ENCODE measurements around the gene SLIT3.

Gene SLIT3

GRCh38 chr5:168669668-168670378 lies 631.1 kb downstream of the SLIT3 start:
- no peak for DNase-seq

GRCh38 chr5:168669156-168669555 lies 631.8 kb downstream of the SLIT3 start:
- no peak for TF ChIP-seq GATA1 (IDR thresholded peaks at IDR 0.05; ENCODE audit: low read depth, low read length)
- TF ChIP-seq POLR2A (IDR thresholded peaks at IDR 0.05; ENCODE audit: low read length): no peak

More at GRCh38 chr5:168669668-168670378, 631.1 kb downstream of the SLIT3 start:
- no peak for TF ChIP-seq POLR2A (IDR thresholded peaks at IDR 0.05; ENCODE audit: low read length)
- TF ChIP-seq GATA1 (IDR thresholded peaks at IDR 0.05; ENCODE audit: low read depth, low read length): no peak

DNA sequence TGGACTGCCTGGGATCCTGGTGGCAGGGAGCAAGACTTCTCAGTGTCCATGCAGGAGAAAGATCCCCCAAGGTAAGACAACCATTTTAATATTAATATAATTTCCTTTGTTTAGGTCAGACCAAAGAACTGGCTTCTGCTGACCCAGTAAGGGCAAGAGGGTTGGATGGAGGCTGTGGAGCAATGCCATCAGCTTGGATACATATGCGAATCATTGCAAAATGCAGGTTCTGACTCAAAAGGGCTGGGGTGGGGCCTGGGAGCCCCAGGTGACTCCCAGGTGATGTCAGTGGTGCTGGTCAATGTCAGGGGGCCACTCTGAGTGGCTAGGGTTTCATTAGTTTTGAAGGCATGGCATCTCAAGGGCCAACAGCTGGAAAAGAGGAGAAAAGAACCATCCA lies 632.9 kb downstream of the SLIT3 start:
- no peak for DNase-seq
- TF ChIP-seq GATA1 (IDR thresholded peaks at IDR 0.05; ENCODE audit: low read depth, low read length): no peak
- TF ChIP-seq POLR2A (IDR thresholded peaks at IDR 0.05; ENCODE audit: low read length): no peak

More at GRCh38 chr5:168669156-168669555, 631.8 kb downstream of the SLIT3 start:
- no peak for DNase-seq

DNA sequence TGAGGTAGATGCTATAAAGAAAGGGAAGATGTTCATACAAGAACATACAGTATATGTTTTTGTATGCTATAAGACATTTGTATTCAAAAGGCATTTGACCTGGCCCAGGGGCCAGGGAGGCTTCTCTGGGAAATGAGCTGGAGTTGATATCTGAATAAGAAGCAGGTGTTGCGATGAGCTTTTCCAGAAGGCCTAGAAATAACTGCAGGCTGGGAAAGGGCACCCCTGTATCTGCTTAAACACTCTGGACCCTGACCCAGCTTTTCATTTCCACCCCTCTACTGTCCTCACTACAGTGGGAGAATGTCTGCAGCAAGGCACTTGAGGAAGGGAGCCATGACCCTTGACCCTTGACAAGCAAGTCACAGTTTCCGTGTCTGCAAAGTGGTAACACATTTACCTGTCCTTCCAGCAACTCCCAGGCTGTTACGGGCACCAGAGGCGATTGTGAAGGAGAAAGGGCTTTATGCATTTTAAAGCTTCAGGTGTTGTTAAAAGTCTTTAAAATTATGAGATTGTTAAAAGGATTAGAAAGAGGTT lies 633.6 kb downstream of the SLIT3 start:
- TF ChIP-seq POLR2A (IDR thresholded peaks at IDR 0.05; ENCODE audit: low read length) (no peak), GATA1 (IDR thresholded peaks at IDR 0.05; ENCODE audit: low read depth, low read length) (no peak)
- DNase-seq: no peak

GRCh38 chr5:168666356-168666755 lies 634.6 kb downstream of the SLIT3 start:
- no peak for TF ChIP-seq POLR2A (IDR thresholded peaks at IDR 0.05; ENCODE audit: low read length)
- TF ChIP-seq GATA1 (IDR thresholded peaks at IDR 0.05; ENCODE audit: low read depth, low read length): no peak
- DNase-seq: no peak

DNA sequence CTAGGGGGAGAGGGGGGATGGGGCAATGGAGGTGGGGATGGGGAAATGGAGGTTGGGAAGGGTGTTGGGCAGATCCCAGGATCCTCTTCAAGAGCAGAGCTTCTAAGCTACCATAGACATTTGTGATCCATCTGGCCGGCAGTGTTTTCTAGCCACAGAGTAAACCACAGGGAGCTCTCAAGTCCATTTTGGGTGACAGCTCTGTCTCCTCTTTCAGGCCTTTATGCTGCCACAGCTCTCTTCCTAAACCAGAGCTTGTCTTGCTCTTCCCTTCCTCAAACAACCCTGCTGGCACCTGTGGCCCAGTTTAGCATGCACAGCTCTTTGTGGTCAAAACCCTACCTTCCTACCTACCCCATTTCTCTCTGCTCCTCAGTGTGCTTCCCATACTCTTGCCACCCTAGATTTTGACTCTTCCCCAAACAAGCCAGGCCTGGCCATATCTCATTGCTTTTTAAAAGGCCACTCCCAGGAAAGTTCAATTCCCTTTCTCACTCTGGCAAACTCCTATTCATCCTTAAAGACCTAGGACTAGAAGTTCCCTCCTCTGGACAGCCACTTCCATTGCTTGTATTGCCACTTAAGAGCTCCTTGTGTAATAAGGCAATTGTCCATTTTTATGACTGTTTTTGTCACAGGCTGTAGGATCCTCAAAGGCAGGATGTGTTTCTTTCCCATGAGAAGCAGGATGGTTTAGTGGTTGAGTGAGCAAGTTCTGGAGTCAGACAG lies 637.5 kb downstream of the SLIT3 start:
- DNase-seq: no peak
- TF ChIP-seq GATA1 (IDR thresholded peaks at IDR 0.05; ENCODE audit: low read depth, low read length) (no peak), POLR2A (IDR thresholded peaks at IDR 0.05; ENCODE audit: low read length) (no peak)

GRCh38 chr5:168661593-168662485 lies 639.1 kb downstream of the SLIT3 start:
- no peak for DNase-seq
- TF ChIP-seq GATA1 (IDR thresholded peaks at IDR 0.05; ENCODE audit: low read depth, low read length) (no peak), POLR2A (IDR thresholded peaks at IDR 0.05; ENCODE audit: low read length) (no peak)

DNA sequence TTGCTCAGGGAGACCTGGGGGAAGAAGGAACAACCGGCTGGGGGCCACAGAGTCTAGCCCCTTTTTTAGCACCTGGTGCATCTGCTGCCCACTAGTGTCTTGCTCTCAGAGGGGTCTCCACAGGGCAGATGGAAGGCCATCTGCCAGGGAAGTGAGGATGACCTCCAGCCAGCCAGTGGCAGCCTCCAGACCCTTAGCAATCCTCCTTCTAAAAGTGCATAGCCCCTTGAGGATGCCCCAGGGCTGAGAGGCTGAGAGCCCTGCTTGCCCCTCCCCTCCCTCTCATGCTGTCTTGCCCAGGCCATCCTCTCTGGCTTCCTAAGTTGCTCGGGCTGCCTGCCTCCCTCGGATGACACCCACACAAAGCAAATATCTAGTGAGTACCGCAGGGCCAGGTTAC lies 640.2 kb downstream of the SLIT3 start:
- TF ChIP-seq GATA1 (IDR thresholded peaks at IDR 0.05; ENCODE audit: low read depth, low read length): no peak
- no peak for TF ChIP-seq POLR2A (IDR thresholded peaks at IDR 0.05; ENCODE audit: low read length)
- no peak for DNase-seq

- TF ChIP-seq GATA1 (IDR thresholded peaks at IDR 0.05; ENCODE audit: low read depth, low read length): no peak
- no peak for TF ChIP-seq POLR2A (IDR thresholded peaks at IDR 0.05; ENCODE audit: low read length)
- no peak for DNase-seq
These were observed 641.6 kb downstream of the SLIT3 start for GRCh38 chr5:168659286-168659847.

DNA sequence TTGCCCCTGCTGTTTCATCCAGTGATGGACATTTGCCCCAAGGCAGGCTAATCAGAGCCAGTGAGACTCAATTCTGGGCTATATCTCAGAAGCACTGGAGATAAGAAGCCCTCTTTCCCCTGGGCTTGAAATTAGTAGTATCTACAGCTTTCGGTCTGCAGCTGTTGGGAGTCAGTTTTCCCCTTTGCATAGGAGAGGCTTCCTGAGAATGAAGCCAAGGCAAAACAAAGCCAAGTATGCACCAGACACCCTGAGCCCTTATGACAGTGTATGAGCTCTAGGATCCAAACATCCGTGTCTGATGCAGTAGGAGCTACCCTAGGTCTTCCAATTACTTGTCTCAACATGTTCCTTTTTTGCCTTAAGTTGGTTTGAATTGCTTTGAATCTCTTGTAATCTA lies 642.5 kb downstream of the SLIT3 start:
- DNase-seq: no peak
- no peak for TF ChIP-seq POLR2A (IDR thresholded peaks at IDR 0.05; ENCODE audit: low read length)
- TF ChIP-seq GATA1 (IDR thresholded peaks at IDR 0.05; ENCODE audit: low read depth, low read length): no peak

DNA sequence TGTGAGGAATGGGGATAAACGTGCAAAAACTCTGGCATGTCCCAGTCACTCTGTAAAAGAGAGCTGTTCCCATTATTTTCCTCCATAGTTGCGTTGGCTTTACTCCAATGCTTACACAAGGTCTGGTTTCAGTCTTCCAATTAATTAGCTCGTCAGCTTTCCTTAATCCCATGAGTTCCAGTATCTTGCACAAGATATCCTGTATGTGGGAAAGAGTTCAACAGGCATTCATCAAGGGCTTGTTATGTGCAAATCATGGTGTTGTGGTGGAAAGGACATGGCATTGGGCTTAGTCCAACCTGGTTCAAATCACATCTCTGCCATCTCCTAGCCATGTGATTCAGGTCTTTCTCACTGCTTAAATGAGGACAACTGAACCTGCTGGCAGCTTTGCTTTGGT lies 644.3 kb downstream of the SLIT3 start:
- DNase-seq: no peak
- TF ChIP-seq POLR2A (IDR thresholded peaks at IDR 0.05; ENCODE audit: low read length) (no peak), GATA1 (IDR thresholded peaks at IDR 0.05; ENCODE audit: low read depth, low read length) (no peak)

DNA sequence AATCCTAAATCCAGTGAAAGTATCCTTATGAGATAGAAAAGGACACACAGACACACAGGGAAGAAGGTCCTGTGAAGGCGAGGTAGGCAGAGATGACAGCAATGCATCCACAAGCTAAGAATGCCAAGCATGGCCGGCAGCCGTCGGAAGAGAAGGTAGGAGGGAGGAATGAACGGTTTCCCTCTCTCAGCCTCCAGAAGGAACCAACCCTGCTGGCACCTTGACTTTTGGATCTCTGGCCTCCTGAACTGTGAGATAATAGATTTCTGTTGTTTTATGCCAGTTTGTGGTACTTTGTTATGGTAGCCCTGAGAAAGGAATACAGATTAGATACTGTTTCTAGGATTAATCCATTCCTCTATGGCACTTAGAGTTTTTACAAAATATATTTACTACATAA lies 645.6 kb downstream of the SLIT3 start:
- TF ChIP-seq POLR2A (IDR thresholded peaks at IDR 0.05; ENCODE audit: low read length) (no peak), GATA1 (IDR thresholded peaks at IDR 0.05; ENCODE audit: low read depth, low read length) (no peak)
- no peak for DNase-seq

- no peak for TF ChIP-seq GATA1 (IDR thresholded peaks at IDR 0.05; ENCODE audit: low read depth, low read length)
- TF ChIP-seq POLR2A (IDR thresholded peaks at IDR 0.05; ENCODE audit: low read length): no peak
- no peak for DNase-seq
These were observed 646.7 kb downstream of the SLIT3 start for GRCh38 chr5:168654211-168654721.

Data from erythroblast (primary cell).